HepG2 (cell line): ENCODE data around the gene MRPL42. TPM values are rescaled to one million over a fixed set of nuclear protein-coding genes. Genes with fewer than 3 reads are reported as not detected.

ENCODE experiments used
- AKAP8 ChIP-seq: sonication (generic); formaldehyde crosslinking; IDR thresholded peaks from 2 replicates; pipeline ENCODE4 v1.5.1; 2020; ENCODE audit warnings: mild to moderate bottlenecking, missing genetic modification reagents
- FOXO1 ChIP-seq: sonication (generic); formaldehyde crosslinking; IDR thresholded peaks from 2 replicates; pipeline ENCODE4 v1.4.0; 2020; ENCODE audit warnings: missing genetic modification reagents
- KLF16 ChIP-seq, 2 experiments: sonication (generic) in 1 of 2; formaldehyde crosslinking in 1 of 2; IDR thresholded peaks; 2 replicates each; pipeline versions ENCODE4 v1.6.1 to v1.8.0; 2016 to 2023; ENCODE audit warnings: missing genetic modification reagents in 2 of 2, missing compliant biosample characterization in 1 of 2
- MIER3 ChIP-seq: IDR thresholded peaks from 2 replicates; pipeline ENCODE4 v1.6.1; 2016; ENCODE audit warnings: missing compliant biosample characterization, borderline replicate concordance
- NFATC3 ChIP-seq: sonication (generic); formaldehyde crosslinking; IDR thresholded peaks from 2 replicates; pipeline ENCODE4 v1.5.1; 2020; ENCODE audit warnings: mild to moderate bottlenecking, missing genetic modification reagents
- YEATS4 ChIP-seq: sonication (generic); formaldehyde crosslinking; IDR thresholded peaks from 2 replicates; pipeline ENCODE4 v1.4.0; 2020; ENCODE audit warnings: missing genetic modification reagents, borderline replicate concordance
- ZFP1 ChIP-seq: IDR thresholded peaks from 2 replicates; pipeline ENCODE4 v1.6.1; 2016
- ZNF678 ChIP-seq: sonication (generic); formaldehyde crosslinking; IDR thresholded peaks from 2 replicates; pipeline ENCODE4 v1.4.0; 2020; ENCODE audit warnings: mild to moderate bottlenecking, missing genetic modification reagents
- ZNF878 ChIP-seq: sonication (generic); formaldehyde crosslinking; IDR thresholded peaks from 2 replicates; pipeline ENCODE4 v1.8.1; 2023; ENCODE audit warnings: mild to moderate bottlenecking, missing genetic modification reagents, moderate library complexity
- polyA plus RNA-seq, 8 experiments: library from polyadenylated mRNA; depleted of rRNA in 3 of 8; stranded (reverse) in 7 of 8; unstranded in 1 of 8; fragments of >200 nt; fragmentation: Illumina TruSeq in 4 of 8; extraction: Trizol in 4 of 8; gene quantifications; 2 replicates each; pipeline versions ENCODE4 v1.2.1 to v1.2.3, GENCODE V29; 2011 to 2016; ENCODE audit warnings: low read depth in 4 of 8, missing spikeins in 1 of 8, mixed read lengths in 1 of 8; ENCODE audit not compliant: insufficient read depth in 1 of 8
- total RNA-seq, 5 experiments: library from RNA; depleted of rRNA; stranded (reverse); fragments of >200 nt; fragmentation: Illumina TruSeq; extraction: Trizol; gene quantifications; 2 replicates each; pipeline ENCODE4 v1.2.3, GENCODE V29; 2016; ENCODE audit warnings: low read depth in 1 of 5
- TF ChIP-seq, protein P1 (sequence below): sonication (generic); formaldehyde crosslinking; IDR thresholded peaks from 2 replicates; pipeline ENCODE4 v1.5.1; 2020; ENCODE audit warnings: missing genetic modification reagents, mild to moderate bottlenecking, borderline replicate concordance
- TF ChIP-seq, protein P2 (sequence below): sonication (generic); formaldehyde crosslinking; IDR thresholded peaks from 2 replicates; pipeline ENCODE4 v1.9.0; 2022; ENCODE audit warnings: missing genetic modification reagents, mild to moderate bottlenecking, borderline replicate concordance
- TF ChIP-seq, protein P3 (sequence below): sonication (generic); formaldehyde crosslinking; IDR thresholded peaks from 2 replicates; pipeline ENCODE4 v1.4.0; 2020; ENCODE audit warnings: missing genetic modification reagents
- TF ChIP-seq, protein P4 (sequence below): sonication (generic); formaldehyde crosslinking; IDR thresholded peaks from 2 replicates; pipeline ENCODE4 v1.9.0; 2021; ENCODE audit warnings: mild to moderate bottlenecking, missing genetic modification reagents

MRPL42 gene
- total and polyA plus RNA-seq, 2 of the 13 experiments (the other 11 are each of a cell fraction or from before 2014, with no cell fraction given) = 93.3 to 148 TPM

DNA sequence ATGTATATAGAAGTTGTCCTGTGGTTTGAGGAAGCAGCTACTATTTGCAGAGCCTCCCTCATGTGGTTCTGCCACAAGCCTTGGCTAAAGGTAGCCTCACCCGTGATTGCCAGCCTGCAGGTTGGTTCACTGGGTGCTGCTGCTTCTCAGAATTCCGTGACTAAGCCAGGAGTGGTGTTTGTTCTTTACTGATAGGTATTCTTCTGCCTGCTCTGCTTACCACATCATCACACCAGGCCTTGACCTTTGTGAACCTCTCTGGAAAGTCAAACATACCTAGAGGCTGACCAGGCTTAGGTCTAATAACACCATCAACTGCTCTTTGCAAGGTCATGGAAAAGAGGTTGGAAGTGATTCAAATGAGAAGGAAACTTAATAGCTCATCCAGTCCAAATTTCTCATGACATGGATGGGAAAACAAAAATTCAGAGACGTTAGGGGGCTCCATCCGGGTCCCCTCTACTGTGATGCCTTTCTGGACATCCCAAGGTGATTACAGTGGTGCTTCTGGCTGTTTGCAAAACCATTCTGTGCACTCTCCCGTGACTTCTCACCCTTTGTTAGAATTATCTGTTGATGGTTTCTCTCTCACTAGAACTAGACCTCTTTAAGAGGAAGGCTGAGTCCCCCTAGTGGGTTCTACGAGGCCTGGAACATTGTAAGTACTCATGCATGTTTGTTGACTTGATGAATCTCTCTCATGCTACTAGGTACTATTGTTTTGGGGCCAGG is 96.7 kb downstream of the MRPL42 start (continued):
- TF ChIP-seq, protein P1, sequence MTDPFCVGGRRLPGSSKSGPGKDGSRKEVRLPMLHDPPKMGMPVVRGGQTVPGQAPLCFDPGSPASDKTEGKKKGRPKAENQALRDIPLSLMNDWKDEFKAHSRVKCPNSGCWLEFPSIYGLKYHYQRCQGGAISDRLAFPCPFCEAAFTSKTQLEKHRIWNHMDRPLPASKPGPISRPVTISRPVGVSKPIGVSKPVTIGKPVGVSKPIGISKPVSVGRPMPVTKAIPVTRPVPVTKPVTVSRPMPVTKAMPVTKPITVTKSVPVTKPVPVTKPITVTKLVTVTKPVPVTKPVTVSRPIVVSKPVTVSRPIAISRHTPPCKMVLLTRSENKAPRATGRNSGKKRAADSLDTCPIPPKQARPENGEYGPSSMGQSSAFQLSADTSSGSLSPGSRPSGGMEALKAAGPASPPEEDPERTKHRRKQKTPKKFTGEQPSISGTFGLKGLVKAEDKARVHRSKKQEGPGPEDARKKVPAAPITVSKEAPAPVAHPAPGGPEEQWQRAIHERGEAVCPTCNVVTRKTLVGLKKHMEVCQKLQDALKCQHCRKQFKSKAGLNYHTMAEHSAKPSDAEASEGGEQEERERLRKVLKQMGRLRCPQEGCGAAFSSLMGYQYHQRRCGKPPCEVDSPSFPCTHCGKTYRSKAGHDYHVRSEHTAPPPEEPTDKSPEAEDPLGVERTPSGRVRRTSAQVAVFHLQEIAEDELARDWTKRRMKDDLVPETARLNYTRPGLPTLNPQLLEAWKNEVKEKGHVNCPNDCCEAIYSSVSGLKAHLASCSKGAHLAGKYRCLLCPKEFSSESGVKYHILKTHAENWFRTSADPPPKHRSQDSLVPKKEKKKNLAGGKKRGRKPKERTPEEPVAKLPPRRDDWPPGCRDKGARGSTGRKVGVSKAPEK (CRISPR knock-in tag) = no peak
- TF ChIP-seq ZFP1 (CRISPR knock-in tag) = 0 out of 2 replicates have a peak, but pooled peaks have one; percentile 58
- peak; percentile 97 for TF ChIP-seq NFATC3
- TF ChIP-seq MIER3 (CRISPR knock-in tag) = peak; percentile 95
- TF ChIP-seq ZNF678 (CRISPR knock-in tag) = no peak
- peak; percentile 66; the same call in 1 of the 2 replicates for TF ChIP-seq AKAP8 (CRISPR knock-in tag)
- peak in 1 of 2 experiments; percentile 90; a peak in 2 of 4 replicates for TF ChIP-seq KLF16 (CRISPR knock-in tag; IDR thresholded peaks at IDR 0.05)
- TF ChIP-seq, protein P2, sequence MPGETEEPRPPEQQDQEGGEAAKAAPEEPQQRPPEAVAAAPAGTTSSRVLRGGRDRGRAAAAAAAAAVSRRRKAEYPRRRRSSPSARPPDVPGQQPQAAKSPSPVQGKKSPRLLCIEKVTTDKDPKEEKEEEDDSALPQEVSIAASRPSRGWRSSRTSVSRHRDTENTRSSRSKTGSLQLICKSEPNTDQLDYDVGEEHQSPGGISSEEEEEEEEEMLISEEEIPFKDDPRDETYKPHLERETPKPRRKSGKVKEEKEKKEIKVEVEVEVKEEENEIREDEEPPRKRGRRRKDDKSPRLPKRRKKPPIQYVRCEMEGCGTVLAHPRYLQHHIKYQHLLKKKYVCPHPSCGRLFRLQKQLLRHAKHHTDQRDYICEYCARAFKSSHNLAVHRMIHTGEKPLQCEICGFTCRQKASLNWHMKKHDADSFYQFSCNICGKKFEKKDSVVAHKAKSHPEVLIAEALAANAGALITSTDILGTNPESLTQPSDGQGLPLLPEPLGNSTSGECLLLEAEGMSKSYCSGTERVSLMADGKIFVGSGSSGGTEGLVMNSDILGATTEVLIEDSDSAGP (CRISPR knock-in tag) = peak; percentile 35; the same call in 1 of the 2 replicates
- TF ChIP-seq, protein P3, sequence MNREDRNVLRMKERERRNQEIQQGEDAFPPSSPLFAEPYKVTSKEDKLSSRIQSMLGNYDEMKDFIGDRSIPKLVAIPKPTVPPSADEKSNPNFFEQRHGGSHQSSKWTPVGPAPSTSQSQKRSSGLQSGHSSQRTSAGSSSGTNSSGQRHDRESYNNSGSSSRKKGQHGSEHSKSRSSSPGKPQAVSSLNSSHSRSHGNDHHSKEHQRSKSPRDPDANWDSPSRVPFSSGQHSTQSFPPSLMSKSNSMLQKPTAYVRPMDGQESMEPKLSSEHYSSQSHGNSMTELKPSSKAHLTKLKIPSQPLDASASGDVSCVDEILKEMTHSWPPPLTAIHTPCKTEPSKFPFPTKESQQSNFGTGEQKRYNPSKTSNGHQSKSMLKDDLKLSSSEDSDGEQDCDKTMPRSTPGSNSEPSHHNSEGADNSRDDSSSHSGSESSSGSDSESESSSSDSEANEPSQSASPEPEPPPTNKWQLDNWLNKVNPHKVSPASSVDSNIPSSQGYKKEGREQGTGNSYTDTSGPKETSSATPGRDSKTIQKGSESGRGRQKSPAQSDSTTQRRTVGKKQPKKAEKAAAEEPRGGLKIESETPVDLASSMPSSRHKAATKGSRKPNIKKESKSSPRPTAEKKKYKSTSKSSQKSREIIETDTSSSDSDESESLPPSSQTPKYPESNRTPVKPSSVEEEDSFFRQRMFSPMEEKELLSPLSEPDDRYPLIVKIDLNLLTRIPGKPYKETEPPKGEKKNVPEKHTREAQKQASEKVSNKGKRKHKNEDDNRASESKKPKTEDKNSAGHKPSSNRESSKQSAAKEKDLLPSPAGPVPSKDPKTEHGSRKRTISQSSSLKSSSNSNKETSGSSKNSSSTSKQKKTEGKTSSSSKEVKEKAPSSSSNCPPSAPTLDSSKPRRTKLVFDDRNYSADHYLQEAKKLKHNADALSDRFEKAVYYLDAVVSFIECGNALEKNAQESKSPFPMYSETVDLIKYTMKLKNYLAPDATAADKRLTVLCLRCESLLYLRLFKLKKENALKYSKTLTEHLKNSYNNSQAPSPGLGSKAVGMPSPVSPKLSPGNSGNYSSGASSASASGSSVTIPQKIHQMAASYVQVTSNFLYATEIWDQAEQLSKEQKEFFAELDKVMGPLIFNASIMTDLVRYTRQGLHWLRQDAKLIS = no peak
- TF ChIP-seq, protein P4, sequence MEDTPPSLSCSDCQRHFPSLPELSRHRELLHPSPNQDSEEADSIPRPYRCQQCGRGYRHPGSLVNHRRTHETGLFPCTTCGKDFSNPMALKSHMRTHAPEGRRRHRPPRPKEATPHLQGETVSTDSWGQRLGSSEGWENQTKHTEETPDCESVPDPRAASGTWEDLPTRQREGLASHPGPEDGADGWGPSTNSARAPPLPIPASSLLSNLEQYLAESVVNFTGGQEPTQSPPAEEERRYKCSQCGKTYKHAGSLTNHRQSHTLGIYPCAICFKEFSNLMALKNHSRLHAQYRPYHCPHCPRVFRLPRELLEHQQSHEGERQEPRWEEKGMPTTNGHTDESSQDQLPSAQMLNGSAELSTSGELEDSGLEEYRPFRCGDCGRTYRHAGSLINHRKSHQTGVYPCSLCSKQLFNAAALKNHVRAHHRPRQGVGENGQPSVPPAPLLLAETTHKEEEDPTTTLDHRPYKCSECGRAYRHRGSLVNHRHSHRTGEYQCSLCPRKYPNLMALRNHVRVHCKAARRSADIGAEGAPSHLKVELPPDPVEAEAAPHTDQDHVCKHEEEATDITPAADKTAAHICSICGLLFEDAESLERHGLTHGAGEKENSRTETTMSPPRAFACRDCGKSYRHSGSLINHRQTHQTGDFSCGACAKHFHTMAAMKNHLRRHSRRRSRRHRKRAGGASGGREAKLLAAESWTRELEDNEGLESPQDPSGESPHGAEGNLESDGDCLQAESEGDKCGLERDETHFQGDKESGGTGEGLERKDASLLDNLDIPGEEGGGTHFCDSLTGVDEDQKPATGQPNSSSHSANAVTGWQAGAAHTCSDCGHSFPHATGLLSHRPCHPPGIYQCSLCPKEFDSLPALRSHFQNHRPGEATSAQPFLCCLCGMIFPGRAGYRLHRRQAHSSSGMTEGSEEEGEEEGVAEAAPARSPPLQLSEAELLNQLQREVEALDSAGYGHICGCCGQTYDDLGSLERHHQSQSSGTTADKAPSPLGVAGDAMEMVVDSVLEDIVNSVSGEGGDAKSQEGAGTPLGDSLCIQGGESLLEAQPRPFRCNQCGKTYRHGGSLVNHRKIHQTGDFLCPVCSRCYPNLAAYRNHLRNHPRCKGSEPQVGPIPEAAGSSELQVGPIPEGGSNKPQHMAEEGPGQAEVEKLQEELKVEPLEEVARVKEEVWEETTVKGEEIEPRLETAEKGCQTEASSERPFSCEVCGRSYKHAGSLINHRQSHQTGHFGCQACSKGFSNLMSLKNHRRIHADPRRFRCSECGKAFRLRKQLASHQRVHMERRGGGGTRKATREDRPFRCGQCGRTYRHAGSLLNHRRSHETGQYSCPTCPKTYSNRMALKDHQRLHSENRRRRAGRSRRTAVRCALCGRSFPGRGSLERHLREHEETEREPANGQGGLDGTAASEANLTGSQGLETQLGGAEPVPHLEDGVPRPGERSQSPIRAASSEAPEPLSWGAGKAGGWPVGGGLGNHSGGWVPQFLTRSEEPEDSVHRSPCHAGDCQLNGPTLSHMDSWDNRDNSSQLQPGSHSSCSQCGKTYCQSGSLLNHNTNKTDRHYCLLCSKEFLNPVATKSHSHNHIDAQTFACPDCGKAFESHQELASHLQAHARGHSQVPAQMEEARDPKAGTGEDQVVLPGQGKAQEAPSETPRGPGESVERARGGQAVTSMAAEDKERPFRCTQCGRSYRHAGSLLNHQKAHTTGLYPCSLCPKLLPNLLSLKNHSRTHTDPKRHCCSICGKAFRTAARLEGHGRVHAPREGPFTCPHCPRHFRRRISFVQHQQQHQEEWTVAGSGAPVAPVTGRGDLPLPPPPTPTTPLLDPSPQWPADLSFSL (CRISPR knock-in tag) = no peak
- TF ChIP-seq YEATS4 (CRISPR knock-in tag) = peak; percentile 37; the same call in 1 of the 2 replicates
- TF ChIP-seq ZNF878 (CRISPR knock-in tag) = peak; percentile 87; the same call in 1 of the 2 replicates
- peak; percentile 94 for TF ChIP-seq FOXO1 (CRISPR knock-in tag)
